HepG2 (cell line): Measurements from ENCODE around the gene CCN2. TPM values are rescaled to one million over a fixed set of nuclear protein-coding genes. Genes with fewer than 3 reads are reported as not detected.

Experiments used
- AHDC1 ChIP-seq: sonication (generic); formaldehyde crosslinking; IDR thresholded peaks from 2 replicates; pipeline ENCODE4 v1.5.1; 2020; ENCODE audit warnings: mild to moderate bottlenecking, missing genetic modification reagents, borderline replicate concordance
- CBX2 ChIP-seq, 2 experiments: fragments of 200-600 bp in 1 of 2; sonication (generic); formaldehyde crosslinking in 1 of 2; IDR thresholded peaks; 2 replicates each; pipeline versions ENCODE4 v1.7.0 to v1.8.1; 2018 to 2022; ENCODE audit warnings: low read depth in 2 of 2, low read length in 1 of 2, mild to moderate bottlenecking in 1 of 2, missing genetic modification reagents in 1 of 2
- GTF2F1 ChIP-seq: fragments of 150-350 bp; IDR thresholded peaks from 2 replicates; pipeline ENCODE4 v1.6.1; 2014; ENCODE audit warnings: low read length
- HOXA7 ChIP-seq: sonication (generic); formaldehyde crosslinking; IDR thresholded peaks from 2 replicates; pipeline ENCODE4 v1.8.1; 2022; ENCODE audit warnings: mild to moderate bottlenecking, missing genetic modification reagents, moderate library complexity
- KDM5A ChIP-seq: fragments of 200-600 bp; sonication (generic); IDR thresholded peaks from 2 replicates; pipeline ENCODE4 v1.7.0; 2018; ENCODE audit warnings: antibody characterized with exemption, mild to moderate bottlenecking, low read length, borderline replicate concordance
- NCOA2 ChIP-seq: sonication (generic); formaldehyde crosslinking; IDR thresholded peaks from 2 replicates; pipeline ENCODE4 v1.8.0; 2022; ENCODE audit warnings: inconsistent platforms
- PPARG ChIP-seq: conservative IDR thresholded peaks from 2 replicates; pipeline ENCODE4 v1.6.1; 2016; ENCODE audit warnings: missing biosample characterization, missing genetic modification reagents
- PRDM15 ChIP-seq: sonication (generic); formaldehyde crosslinking; IDR thresholded peaks from 2 replicates; pipeline ENCODE4 v1.4.0; 2020; ENCODE audit warnings: missing genetic modification reagents
- SIX4 ChIP-seq: sonication (generic); formaldehyde crosslinking; IDR thresholded peaks from 2 replicates; pipeline ENCODE4 v1.4.0; 2020; ENCODE audit warnings: missing genetic modification reagents
- YEATS2 ChIP-seq: sonication (generic); formaldehyde crosslinking; IDR thresholded peaks from 2 replicates; pipeline ENCODE4 v1.4.0; 2020; ENCODE audit warnings: missing genetic modification reagents, borderline replicate concordance
- ZMYM4 ChIP-seq: sonication (generic); formaldehyde crosslinking; IDR thresholded peaks from 2 replicates; pipeline ENCODE4 v1.8.1; 2023; ENCODE audit warnings: mild to moderate bottlenecking, missing genetic modification reagents
- ZNF225 ChIP-seq: sonication (generic); formaldehyde crosslinking; IDR thresholded peaks from 2 replicates; pipeline ENCODE4 v1.4.0; 2020; ENCODE audit warnings: mild to moderate bottlenecking, missing genetic modification reagents
- ZNF382 ChIP-seq: sonication (generic); formaldehyde crosslinking; IDR thresholded peaks from 2 replicates; pipeline ENCODE4 v1.5.0; 2020; ENCODE audit warnings: missing genetic modification reagents, mild to moderate bottlenecking, borderline replicate concordance
- ZNF556 ChIP-seq: sonication (generic); formaldehyde crosslinking; IDR thresholded peaks from 2 replicates; pipeline ENCODE4 v1.4.0; 2020; ENCODE audit warnings: mild to moderate bottlenecking, missing genetic modification reagents, borderline replicate concordance
- ZNF816 ChIP-seq: sonication (generic); formaldehyde crosslinking; IDR thresholded peaks from 2 replicates; pipeline ENCODE4 v1.8.0; 2022; ENCODE audit warnings: missing genetic modification reagents, mild to moderate bottlenecking, borderline replicate concordance
- polyA plus RNA-seq, 8 experiments: library from polyadenylated mRNA; depleted of rRNA in 3 of 8; stranded (reverse) in 7 of 8; unstranded in 1 of 8; fragments of >200 nt; fragmentation: Illumina TruSeq in 4 of 8; extraction: Trizol in 4 of 8; gene quantifications; 2 replicates each; pipeline versions ENCODE4 v1.2.1 to v1.2.3, GENCODE V29; 2011 to 2016; ENCODE audit warnings: low read depth in 4 of 8, missing spikeins in 1 of 8, mixed read lengths in 1 of 8; ENCODE audit not compliant: insufficient read depth in 1 of 8
- total RNA-seq, 5 experiments: library from RNA; depleted of rRNA; stranded (reverse); fragments of >200 nt; fragmentation: Illumina TruSeq; extraction: Trizol; gene quantifications; 2 replicates each; pipeline ENCODE4 v1.2.3, GENCODE V29; 2016; ENCODE audit warnings: low read depth in 1 of 5
- TF ChIP-seq, protein P1 (sequence below): sonication (generic); formaldehyde crosslinking; IDR thresholded peaks from 2 replicates; pipeline ENCODE4 v1.5.0; 2020; ENCODE audit warnings: mild to moderate bottlenecking, missing genetic modification reagents, moderate library complexity
- TF ChIP-seq, protein P2 (sequence below): sonication (generic); formaldehyde crosslinking; IDR thresholded peaks from 2 replicates; pipeline ENCODE4 v1.4.0; 2020; ENCODE audit warnings: missing genetic modification reagents

Gene CCN2
- total and polyA plus RNA-seq, 2 of the 13 experiments (the other 11 are each of a cell fraction or from before 2014, with no cell fraction given), result 34.7 to 316 TPM

- TF ChIP-seq AHDC1 (CRISPR knock-in tag) (peak; percentile 59; the same call in 1 of the 2 replicates), HOXA7 (CRISPR knock-in tag) (no peak), CBX2 (IDR thresholded peaks at IDR 0.05; ENCODE audit: low read depth, low read length) (no peak), CBX2 (CRISPR knock-in tag; IDR thresholded peaks at IDR 0.05; ENCODE audit: low read depth) (no peak), KDM5A (no peak), GTF2F1 (no peak), YEATS2 (CRISPR knock-in tag) (no peak), ZNF816 (no peak), PRDM15 (CRISPR knock-in tag) (no peak), ZNF382 (CRISPR knock-in tag) (no peak), PPARG (CRISPR knock-in tag) (no peak), ZMYM4 (CRISPR knock-in tag) (no peak), ZNF225 (no peak), SIX4 (peak; percentile 53; the same call in 1 of the 2 replicates), ZNF556 (CRISPR knock-in tag) (no peak), NCOA2 (no peak)
- TF ChIP-seq, protein P1, sequence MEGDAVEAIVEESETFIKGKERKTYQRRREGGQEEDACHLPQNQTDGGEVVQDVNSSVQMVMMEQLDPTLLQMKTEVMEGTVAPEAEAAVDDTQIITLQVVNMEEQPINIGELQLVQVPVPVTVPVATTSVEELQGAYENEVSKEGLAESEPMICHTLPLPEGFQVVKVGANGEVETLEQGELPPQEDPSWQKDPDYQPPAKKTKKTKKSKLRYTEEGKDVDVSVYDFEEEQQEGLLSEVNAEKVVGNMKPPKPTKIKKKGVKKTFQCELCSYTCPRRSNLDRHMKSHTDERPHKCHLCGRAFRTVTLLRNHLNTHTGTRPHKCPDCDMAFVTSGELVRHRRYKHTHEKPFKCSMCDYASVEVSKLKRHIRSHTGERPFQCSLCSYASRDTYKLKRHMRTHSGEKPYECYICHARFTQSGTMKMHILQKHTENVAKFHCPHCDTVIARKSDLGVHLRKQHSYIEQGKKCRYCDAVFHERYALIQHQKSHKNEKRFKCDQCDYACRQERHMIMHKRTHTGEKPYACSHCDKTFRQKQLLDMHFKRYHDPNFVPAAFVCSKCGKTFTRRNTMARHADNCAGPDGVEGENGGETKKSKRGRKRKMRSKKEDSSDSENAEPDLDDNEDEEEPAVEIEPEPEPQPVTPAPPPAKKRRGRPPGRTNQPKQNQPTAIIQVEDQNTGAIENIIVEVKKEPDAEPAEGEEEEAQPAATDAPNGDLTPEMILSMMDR (CRISPR knock-in tag), result no peak
- TF ChIP-seq, protein P2, sequence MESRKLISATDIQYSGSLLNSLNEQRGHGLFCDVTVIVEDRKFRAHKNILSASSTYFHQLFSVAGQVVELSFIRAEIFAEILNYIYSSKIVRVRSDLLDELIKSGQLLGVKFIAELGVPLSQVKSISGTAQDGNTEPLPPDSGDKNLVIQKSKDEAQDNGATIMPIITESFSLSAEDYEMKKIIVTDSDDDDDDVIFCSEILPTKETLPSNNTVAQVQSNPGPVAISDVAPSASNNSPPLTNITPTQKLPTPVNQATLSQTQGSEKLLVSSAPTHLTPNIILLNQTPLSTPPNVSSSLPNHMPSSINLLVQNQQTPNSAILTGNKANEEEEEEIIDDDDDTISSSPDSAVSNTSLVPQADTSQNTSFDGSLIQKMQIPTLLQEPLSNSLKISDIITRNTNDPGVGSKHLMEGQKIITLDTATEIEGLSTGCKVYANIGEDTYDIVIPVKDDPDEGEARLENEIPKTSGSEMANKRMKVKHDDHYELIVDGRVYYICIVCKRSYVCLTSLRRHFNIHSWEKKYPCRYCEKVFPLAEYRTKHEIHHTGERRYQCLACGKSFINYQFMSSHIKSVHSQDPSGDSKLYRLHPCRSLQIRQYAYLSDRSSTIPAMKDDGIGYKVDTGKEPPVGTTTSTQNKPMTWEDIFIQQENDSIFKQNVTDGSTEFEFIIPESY (CRISPR knock-in tag), result no peak; the same call in none of the 2 replicates
Measured at GRCh38 chr6:131955192-131955591, 4.0 kb upstream of the CCN2 start (continued).
